22Rv1 (cell line): Measurements from ENCODE around the gene RTN1.

ENCODE experiments used
- H3K27ac ChIP-seq: fragments of 450-650 bp; 2 replicates; pipeline ENCODE4 v1.5.1; 2017
- ZFX ChIP-seq: fragments of 450-650 bp; IDR thresholded peaks from 2 replicates; pipeline ENCODE4 v1.6.1; 2017; ENCODE audit warnings: antibody characterized with exemption, borderline replicate concordance
- TF ChIP-seq, protein P1 (sequence below): fragments of 450-650 bp; IDR thresholded peaks from 2 replicates; pipeline ENCODE4 v1.5.1; 2017; ENCODE audit warnings: mild to moderate bottlenecking

The RTN1 gene

DNA sequence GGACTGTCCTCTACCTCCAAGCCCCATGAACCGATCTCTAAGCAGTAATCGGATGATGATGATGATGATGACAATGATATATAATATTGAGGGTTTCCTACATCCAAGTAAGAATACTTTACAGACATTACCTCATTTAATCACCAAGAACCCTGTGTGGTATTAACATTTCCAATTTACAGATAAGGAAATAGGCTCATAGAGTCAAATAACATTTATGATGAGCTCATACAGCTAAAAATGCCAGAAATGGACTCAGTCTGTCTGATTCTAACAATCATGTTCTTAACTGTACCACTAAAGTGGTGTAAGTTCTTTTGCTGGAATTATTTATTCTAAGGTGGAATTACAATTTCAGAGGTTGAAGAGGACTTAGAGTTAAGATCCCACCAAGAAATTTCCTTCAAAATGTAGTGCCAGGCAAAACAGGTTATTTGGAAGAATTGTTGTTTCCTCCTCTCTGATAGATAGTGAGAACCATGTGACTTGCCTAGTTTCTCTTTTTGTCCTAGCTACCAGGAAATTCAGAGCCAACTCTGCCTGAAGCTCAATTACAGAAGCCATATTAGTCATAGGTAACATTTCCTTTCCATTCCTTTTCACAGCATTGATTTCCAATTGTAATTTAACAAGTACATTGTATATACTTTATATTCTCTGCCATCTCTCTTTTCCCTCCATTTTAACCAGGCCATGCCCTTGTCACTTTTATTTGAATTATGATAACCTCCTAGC lies 270.2 kb downstream of the RTN1 start:
- TF ChIP-seq ZFX = no peak
- TF ChIP-seq, protein P1, sequence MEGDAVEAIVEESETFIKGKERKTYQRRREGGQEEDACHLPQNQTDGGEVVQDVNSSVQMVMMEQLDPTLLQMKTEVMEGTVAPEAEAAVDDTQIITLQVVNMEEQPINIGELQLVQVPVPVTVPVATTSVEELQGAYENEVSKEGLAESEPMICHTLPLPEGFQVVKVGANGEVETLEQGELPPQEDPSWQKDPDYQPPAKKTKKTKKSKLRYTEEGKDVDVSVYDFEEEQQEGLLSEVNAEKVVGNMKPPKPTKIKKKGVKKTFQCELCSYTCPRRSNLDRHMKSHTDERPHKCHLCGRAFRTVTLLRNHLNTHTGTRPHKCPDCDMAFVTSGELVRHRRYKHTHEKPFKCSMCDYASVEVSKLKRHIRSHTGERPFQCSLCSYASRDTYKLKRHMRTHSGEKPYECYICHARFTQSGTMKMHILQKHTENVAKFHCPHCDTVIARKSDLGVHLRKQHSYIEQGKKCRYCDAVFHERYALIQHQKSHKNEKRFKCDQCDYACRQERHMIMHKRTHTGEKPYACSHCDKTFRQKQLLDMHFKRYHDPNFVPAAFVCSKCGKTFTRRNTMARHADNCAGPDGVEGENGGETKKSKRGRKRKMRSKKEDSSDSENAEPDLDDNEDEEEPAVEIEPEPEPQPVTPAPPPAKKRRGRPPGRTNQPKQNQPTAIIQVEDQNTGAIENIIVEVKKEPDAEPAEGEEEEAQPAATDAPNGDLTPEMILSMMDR = no peak
- H3K27ac ChIP-seq = no peak overlapping the region

DNA sequence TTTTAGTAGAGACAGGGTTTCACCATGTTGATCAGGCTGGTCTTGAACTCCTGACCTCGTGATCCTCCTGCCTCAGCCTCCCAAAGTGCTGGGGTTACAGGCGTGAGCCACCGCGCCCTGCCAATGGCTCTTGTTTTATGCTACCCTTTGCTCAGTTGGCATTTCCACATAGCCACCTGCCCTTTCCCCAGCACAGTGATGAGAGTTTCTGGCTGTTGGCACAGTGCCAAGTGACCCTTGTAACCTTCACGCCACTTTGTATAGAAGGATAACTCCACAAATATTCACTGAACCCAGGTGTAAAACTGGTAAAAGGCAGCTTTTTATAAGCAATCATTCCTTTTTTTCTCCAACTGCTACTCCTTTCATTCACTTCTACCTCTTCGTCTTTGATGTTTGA lies 275.5 kb downstream of the RTN1 start:
- TF ChIP-seq, protein P1 = no peak
- no peak for TF ChIP-seq ZFX
- no peak overlapping the region for H3K27ac ChIP-seq

DNA sequence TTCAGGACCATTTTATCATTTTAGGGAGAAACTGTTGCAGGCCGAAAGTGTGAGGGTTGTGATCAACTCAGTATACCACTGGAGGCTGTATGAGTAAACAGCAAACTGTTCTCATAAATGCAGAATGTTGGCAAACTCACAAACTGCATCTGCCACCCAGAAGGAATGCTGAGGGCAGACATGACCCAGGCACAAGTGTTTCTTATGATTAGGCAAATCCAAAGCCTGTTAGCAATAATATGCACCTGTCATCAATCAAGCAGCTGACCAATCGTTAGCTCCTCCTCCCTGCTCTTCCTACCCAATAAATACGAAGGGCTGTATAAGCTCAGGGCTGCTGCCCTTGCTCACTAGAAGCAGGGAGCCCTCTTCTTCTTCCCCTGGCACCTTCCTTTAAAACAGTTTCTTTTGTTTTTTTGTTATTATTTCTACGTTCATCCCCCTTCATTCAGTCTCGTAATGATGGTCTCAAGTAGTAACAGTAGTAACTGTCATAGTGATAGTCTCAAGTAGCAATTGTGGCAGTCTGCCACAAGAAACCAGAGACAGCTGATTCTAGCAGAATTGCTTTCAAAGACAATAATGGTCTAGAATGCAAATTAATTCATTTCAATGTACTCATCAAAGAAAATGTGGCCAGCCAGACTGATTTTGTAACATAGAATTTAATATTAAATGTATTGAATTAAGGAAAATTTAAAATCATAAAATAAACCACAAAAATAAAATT lies 278.8 kb downstream of the RTN1 start:
- no peak overlapping the region for H3K27ac ChIP-seq
- TF ChIP-seq ZFX = no peak
- TF ChIP-seq, protein P1 = no peak

DNA sequence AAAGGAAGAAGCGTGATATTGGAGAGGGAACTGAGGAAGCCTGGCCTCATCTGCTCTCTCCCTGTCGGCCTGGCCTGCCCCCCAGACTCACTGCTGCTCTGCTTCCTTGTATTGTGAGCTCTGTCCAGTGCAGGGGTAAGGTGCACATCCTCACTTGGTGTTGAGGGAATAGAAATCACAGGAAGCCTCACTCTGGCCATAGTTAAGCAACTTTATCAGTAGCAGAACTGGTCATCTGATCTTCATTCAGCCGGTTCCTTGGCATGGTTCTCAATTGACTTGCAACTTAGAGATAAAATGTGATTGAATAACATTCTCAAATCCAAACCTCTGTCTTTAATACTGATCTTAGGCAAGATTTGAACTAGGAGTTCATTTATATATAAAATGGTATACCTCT lies 282.5 kb downstream of the RTN1 start:
- no peak overlapping the region for H3K27ac ChIP-seq
- TF ChIP-seq ZFX = no peak
- TF ChIP-seq, protein P1 = no peak

DNA sequence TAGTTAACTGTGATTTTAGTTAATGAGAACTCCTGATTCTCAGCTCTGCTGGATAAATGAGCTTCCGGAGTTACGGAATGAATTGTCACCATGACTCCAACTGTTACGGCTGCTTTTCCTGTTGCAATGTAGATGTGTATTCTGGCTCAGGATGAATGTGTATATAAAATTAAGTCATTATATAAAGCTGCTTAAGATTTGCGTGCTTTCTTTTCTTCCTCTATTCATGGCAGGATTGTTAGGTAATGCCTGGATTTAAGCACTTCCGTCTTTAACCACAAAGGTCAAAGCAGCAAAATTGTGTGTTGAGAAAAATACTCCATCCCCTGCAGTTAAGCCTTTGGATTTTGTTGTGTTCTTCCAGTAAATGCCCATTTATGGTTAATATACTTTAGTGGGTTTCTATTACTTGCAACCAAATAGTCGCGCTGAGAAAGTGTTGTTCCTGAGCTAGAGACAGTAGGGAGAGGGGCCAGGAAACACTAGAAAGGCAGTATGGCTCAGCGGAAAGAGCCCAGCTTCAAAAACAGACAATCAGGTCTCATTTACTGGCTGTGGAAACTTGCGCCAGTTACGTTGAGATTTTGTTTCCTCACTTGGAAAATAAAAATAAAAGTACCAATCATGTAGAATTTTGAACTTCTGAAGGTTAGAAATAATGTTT lies 284.6 kb downstream of the RTN1 start:
- H3K27ac ChIP-seq = no peak overlapping the region

DNA sequence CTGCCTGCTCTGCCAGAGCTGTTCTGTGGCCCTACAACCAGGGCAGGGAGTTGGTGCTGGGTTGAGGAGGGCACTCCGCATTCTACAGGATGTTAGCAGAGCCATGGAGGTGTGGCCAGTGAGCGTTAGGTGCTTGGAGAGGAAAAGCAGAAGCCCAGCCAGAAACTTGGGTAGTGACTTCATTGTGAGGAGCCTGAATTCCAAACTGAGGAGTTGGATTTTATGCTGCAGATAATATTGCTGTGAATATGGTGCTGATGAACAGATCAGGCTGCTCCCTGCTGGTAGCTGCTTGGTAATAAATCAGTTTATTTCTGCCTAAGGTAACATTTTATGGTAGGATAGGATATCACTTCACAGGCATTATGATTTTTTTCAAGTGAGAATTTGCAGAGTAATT lies 286.8 kb downstream of the RTN1 start:
- TF ChIP-seq ZFX = no peak
- TF ChIP-seq, protein P1 = no peak
- H3K27ac ChIP-seq = no peak overlapping the region

More for the DNA sequence above, 284.6 kb downstream of the RTN1 start:
- TF ChIP-seq, protein P1 = no peak
- no peak for TF ChIP-seq ZFX
